GM23338 (cell line): ENCODE measurements around the gene SLX4IP. TPM values are rescaled to one million over a fixed set of nuclear protein-coding genes. Genes with fewer than 3 reads are reported as not detected.

Experiments used
- ATAC-seq: fragments of 200-7000 bp; cut with Tn5 transposase; 3 replicates; pipeline ENCODE4 v1.9.1; 2020
- DNase-seq: peaks from one replicate; pipeline ENCODE4 v3.0.0-alpha.2; 2015; ENCODE audit warnings: low spot score
- H2AFZ ChIP-seq: fragments of 200-600 bp; sonication (generic); 2 replicates; pipeline ENCODE4 v1.8.0; 2016; ENCODE audit warnings: antibody characterized with exemption, mild to moderate bottlenecking, moderate library complexity
- H3F3A ChIP-seq: fragments of 200-600 bp; sonication (generic); replicated peaks from 2 replicates; pipeline ENCODE4 v1.8.0; 2017; ENCODE audit warnings: antibody characterized with exemption, mixed run types, low read depth
- H3K27ac ChIP-seq: fragments of 200-600 bp; sonication (generic); 2 replicates; pipeline ENCODE4 v1.6.1; 2016; ENCODE audit warnings: low read depth
- H3K27me3 ChIP-seq: fragments of 200-600 bp; sonication (generic); 2 replicates; pipeline ENCODE4 v1.8.0; 2016; ENCODE audit warnings: mild to moderate bottlenecking, mixed run types, moderate library complexity; ENCODE audit not compliant: insufficient read depth
- H3K36me3 ChIP-seq: fragments of 200-600 bp; sonication (generic); 2 replicates; pipeline ENCODE4 v1.8.0; 2016; ENCODE audit warnings: mild to moderate bottlenecking; ENCODE audit not compliant: insufficient read depth
- H3K4me1 ChIP-seq: fragments of 200-600 bp; sonication (generic); 2 replicates; pipeline ENCODE4 v1.8.0; 2016; ENCODE audit warnings: mild to moderate bottlenecking, moderate library complexity; ENCODE audit not compliant: insufficient read depth
- H3K4me2 ChIP-seq: fragments of 200-600 bp; sonication (generic); 2 replicates; pipeline ENCODE4 v1.7.1; 2017; ENCODE audit warnings: mixed run types
- H3K4me3 ChIP-seq: fragments of 200-600 bp; sonication (generic); 2 replicates; pipeline ENCODE4 v1.6.1; 2016; ENCODE audit warnings: mixed run types
- H3K79me2 ChIP-seq: fragments of 200-600 bp; sonication (generic); replicated peaks from 2 replicates; pipeline ENCODE4 v1.8.0; 2017; ENCODE audit warnings: mild to moderate bottlenecking; ENCODE audit not compliant: insufficient read depth
- H3K9me2 ChIP-seq: fragments of 200-600 bp; sonication (generic); 2 replicates; pipeline ENCODE4 v1.8.0; 2017; ENCODE audit not compliant: insufficient read depth
- H4K20me1 ChIP-seq: fragments of 200-600 bp; sonication (generic); replicated peaks from 2 replicates; pipeline ENCODE4 v1.8.0; 2017; ENCODE audit warnings: mild to moderate bottlenecking; ENCODE audit not compliant: insufficient read depth
- H3K27ac Mint-ChIP-seq: 2 replicates; pipeline ENCODE4 v1.8.0; 2020; ENCODE audit warnings: inconsistent platforms, mild to moderate bottlenecking, moderate library complexity, mixed read lengths
- H3K27me3 Mint-ChIP-seq: 3 replicates; pipeline ENCODE4 v1.8.0; 2022; ENCODE audit warnings: low read depth, mild to moderate bottlenecking, moderate library complexity, mixed read lengths, inconsistent platforms; ENCODE audit not compliant: insufficient read depth, poor library complexity
- H3K36me3 Mint-ChIP-seq: 3 replicates; pipeline ENCODE4 v1.8.0; 2021; ENCODE audit warnings: low read depth, mild to moderate bottlenecking, inconsistent platforms, moderate library complexity, mixed read lengths
- H3K4me1 Mint-ChIP-seq: 3 replicates; pipeline ENCODE4 v1.8.0; 2020; ENCODE audit warnings: mild to moderate bottlenecking, inconsistent platforms, mixed read lengths
- H3K4me3 Mint-ChIP-seq: 3 replicates; pipeline ENCODE4 v1.8.0; 2021; ENCODE audit warnings: moderate library complexity, mild to moderate bottlenecking, inconsistent platforms, mixed read lengths
- H3K9me3 Mint-ChIP-seq: 3 replicates; pipeline ENCODE4 v1.8.0; 2020; ENCODE audit warnings: moderate library complexity, mild to moderate bottlenecking, inconsistent platforms, mixed read lengths
- CREB1 ChIP-seq: fragments of 250-450 bp; sonication (Bioruptor Pico); IDR thresholded peaks from 2 replicates; pipeline ENCODE4 v1.5.0; 2020; ENCODE audit warnings: low read depth, mild to moderate bottlenecking, moderate library complexity
- EZH2 ChIP-seq: fragments of 200-600 bp; sonication (generic); IDR thresholded peaks from one replicate; pipeline ENCODE4 v1.8.0; 2017; ENCODE audit warnings: antibody characterized with exemption, mild to moderate bottlenecking, low read depth; ENCODE audit not compliant: unreplicated experiment
- EZH2phosphoT487 ChIP-seq: fragments of 200-600 bp; sonication (generic); IDR thresholded peaks from one replicate; pipeline ENCODE4 v1.8.1; 2018; ENCODE audit warnings: antibody characterized with exemption; ENCODE audit not compliant: unreplicated experiment
- JUNB ChIP-seq: IDR thresholded peaks from one replicate; pipeline ENCODE4 v1.6.1; 2016; ENCODE audit warnings: antibody characterized with exemption; ENCODE audit not compliant: unreplicated experiment
- NANOG ChIP-seq: IDR thresholded peaks from 2 replicates; pipeline ENCODE4 v1.6.1; 2016; ENCODE audit warnings: antibody characterized with exemption, borderline replicate concordance
- STAT1 ChIP-seq: IDR thresholded peaks from one replicate; pipeline ENCODE4 v1.6.1; 2016; ENCODE audit warnings: antibody characterized with exemption; ENCODE audit not compliant: unreplicated experiment
- ZNF114 ChIP-seq: fragments of 250-450 bp; sonication (Bioruptor Pico); IDR thresholded peaks from 2 replicates; pipeline ENCODE4 v1.5.0; 2020; ENCODE audit warnings: mild to moderate bottlenecking, moderate library complexity
- ZNF331 ChIP-seq: fragments of 250-450 bp; sonication (Bioruptor Pico); IDR thresholded peaks from 2 replicates; pipeline ENCODE4 v1.5.0; 2020; ENCODE audit warnings: low read depth, mild to moderate bottlenecking, moderate library complexity
- polyA plus RNA-seq: library from polyadenylated mRNA; unstranded; fragments of >200 nt; fragmentation: Nextera tagmentation; extraction: Ambion mirVana; gene quantifications from 2 replicates; pipeline ENCODE4 v1.2.1, GENCODE V29; 2016
- total RNA-seq: library from RNA; depleted of rRNA; stranded (reverse); fragments of >200 nt; shearing (Covaris generic); gene quantifications from 2 replicates; pipeline ENCODE4 v1.2.3, GENCODE V29; 2014
- TF ChIP-seq, protein P1 (sequence below), 2 experiments: fragments of 200-600 bp in 1 of 2; sonication (generic) in 1 of 2; conservative IDR thresholded peaks; 2 replicates each; pipeline versions ENCODE4 v1.5.1 to v1.6.1; 2016 to 2017; ENCODE audit warnings: antibody characterized with exemption in 2 of 2, low read depth in 2 of 2, mild to moderate bottlenecking in 2 of 2, moderate library complexity in 1 of 2
- TF ChIP-seq, protein P2 (sequence below): IDR thresholded peaks from 2 replicates; pipeline ENCODE4 v1.6.1; 2016; ENCODE audit warnings: antibody characterized with exemption

The SLX4IP gene
- total and polyA plus RNA-seq, 2 experiments from 2014 or later: 9.1 to 9.8 TPM

DNA sequence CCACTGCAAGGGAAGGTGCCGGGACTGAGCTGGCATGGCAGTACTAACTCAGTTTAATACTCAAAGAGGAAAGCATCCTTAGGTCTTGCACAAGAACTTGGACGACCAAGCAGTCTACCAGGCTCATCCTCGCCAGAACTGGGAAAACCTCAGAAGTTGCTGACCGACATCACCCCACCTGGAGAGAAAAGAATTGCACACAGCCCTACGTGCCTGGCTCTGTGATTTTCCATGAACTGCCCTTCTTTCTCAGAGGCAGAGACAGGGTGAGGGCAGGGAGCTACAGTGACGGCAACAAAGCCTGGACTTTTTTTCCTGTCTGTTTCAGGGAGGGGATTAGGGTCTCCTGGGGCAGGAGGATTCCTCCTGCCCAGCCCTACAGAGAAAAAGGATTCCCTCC lies 230.7 kb downstream of the SLX4IP start:
- Histone ChIP-seq H3K4me1 (peaks cover 76% of the 10 kb centered on the region), H3K27ac (peak overlapping the region; percentile 87; the same call in 1 of the 2 replicates), H3F3A (no peaks in the 10 kb centered on the region), H3K79me2 (peaks cover 94% of the 10 kb centered on the region), H3K36me3 (0 out of 2 replicates have a peak, but pooled peaks cover 4% of the 10 kb centered on the region), H3K4me3 (peak overlapping the region; percentile 32; the same call in 1 of the 2 replicates), H2AFZ (no peak overlapping the region), H4K20me1 (0 out of 2 replicates have a peak, but pooled peaks cover 3% of the 10 kb centered on the region), H3K4me2 (peak overlapping the region; percentile 66), H3K27me3 (no peaks in the 10 kb centered on the region), H3K9me2 (no peaks in the 10 kb centered on the region)
- Mint-ChIP-seq H3K9me3 (no peaks in the 10 kb centered on the region), H3K27me3 (peaks cover 9% of the 10 kb centered on the region), H3K4me1 (peaks cover 96% of the 10 kb centered on the region), H3K4me3 (peak overlapping the region; percentile 31; the same call in 2 of the 3 replicates), H3K27ac (peak overlapping the region; percentile 89), H3K36me3 (peaks cover 78% of the 10 kb centered on the region)
- DNase-seq (no peak), ATAC-seq (peak; percentile 34)
- TF ChIP-seq, protein P1, sequence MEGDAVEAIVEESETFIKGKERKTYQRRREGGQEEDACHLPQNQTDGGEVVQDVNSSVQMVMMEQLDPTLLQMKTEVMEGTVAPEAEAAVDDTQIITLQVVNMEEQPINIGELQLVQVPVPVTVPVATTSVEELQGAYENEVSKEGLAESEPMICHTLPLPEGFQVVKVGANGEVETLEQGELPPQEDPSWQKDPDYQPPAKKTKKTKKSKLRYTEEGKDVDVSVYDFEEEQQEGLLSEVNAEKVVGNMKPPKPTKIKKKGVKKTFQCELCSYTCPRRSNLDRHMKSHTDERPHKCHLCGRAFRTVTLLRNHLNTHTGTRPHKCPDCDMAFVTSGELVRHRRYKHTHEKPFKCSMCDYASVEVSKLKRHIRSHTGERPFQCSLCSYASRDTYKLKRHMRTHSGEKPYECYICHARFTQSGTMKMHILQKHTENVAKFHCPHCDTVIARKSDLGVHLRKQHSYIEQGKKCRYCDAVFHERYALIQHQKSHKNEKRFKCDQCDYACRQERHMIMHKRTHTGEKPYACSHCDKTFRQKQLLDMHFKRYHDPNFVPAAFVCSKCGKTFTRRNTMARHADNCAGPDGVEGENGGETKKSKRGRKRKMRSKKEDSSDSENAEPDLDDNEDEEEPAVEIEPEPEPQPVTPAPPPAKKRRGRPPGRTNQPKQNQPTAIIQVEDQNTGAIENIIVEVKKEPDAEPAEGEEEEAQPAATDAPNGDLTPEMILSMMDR (conservative IDR thresholded peaks at IDR 0.05; ENCODE audit: low read depth in 2 of 2): no peak
- TF ChIP-seq, protein P2, sequence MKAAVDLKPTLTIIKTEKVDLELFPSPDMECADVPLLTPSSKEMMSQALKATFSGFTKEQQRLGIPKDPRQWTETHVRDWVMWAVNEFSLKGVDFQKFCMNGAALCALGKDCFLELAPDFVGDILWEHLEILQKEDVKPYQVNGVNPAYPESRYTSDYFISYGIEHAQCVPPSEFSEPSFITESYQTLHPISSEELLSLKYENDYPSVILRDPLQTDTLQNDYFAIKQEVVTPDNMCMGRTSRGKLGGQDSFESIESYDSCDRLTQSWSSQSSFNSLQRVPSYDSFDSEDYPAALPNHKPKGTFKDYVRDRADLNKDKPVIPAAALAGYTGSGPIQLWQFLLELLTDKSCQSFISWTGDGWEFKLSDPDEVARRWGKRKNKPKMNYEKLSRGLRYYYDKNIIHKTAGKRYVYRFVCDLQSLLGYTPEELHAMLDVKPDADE: no peak
- no peak for TF ChIP-seq EZH2

DNA sequence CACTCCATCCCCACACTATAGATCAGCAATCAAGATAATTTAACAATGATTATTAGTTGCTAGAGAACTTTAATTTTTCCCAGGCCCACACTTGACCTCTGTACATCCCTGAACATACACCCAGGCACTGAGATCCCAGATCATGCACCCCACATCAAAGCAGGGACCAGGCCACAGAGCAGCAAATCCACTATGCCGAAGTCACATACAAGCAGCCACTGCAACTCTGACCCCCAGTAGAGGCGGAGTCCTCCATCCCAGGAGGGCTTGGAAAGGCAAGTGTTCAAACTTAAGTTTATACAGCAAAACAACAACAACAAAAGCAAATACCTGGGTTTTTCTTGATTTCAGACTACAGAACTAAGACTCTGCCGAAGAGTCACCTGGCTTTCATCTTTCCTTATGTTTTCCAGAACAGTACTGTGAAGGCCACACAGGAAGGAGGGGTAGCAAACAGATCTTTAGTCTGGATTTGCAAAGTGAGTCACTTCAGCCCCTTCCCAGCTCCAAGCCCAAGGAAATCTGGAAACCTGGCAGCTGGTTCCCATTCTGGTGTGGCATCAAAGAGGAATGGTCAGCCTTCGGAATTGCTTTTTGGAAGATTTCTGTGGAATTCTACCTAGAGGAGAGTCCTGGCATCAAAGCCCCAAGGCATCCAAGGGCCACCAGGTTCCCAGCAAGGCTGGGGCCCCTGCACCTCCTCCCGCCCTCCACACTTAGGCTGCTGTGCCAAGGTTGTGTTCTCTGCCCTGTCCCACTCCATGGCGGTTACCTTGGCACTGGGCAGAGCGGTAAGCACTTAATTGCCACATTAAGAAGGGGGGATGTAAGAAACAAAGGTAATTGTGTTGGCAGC lies 231.3 kb downstream of the SLX4IP start:
- peaks cover 75% of the 10 kb centered on the region for H3K4me1 ChIP-seq
- H3K27ac Mint-ChIP-seq: peak overlapping the region; percentile 89
- H3F3A ChIP-seq: no peaks in the 10 kb centered on the region
- peak overlapping the region; percentile 66; the same call in 1 of the 2 replicates for H3K4me2 ChIP-seq
- H3K27ac ChIP-seq: peak overlapping the region; percentile 87; the same call in 1 of the 2 replicates
- no peaks in the 10 kb centered on the region for H3K9me3 Mint-ChIP-seq
- H3K36me3 ChIP-seq: 0 out of 2 replicates have a peak, but pooled peaks cover under 1% of the 10 kb centered on the region
- H3K79me2 ChIP-seq: peaks cover 94% of the 10 kb centered on the region
- H3K36me3 Mint-ChIP-seq: peaks cover 73% of the 10 kb centered on the region
- H3K4me1 Mint-ChIP-seq: peaks cover 97% of the 10 kb centered on the region
- no peak overlapping the region for H2AFZ ChIP-seq
- peaks cover 11% of the 10 kb centered on the region for H3K27me3 Mint-ChIP-seq
- no peaks in the 10 kb centered on the region for H3K9me2 ChIP-seq
- DNase-seq (no peak), ATAC-seq (no peak)
- no peak overlapping the region for H3K4me3 Mint-ChIP-seq
- no peaks in the 10 kb centered on the region for H3K27me3 ChIP-seq
- 0 out of 2 replicates have a peak, but pooled peaks cover 3% of the 10 kb centered on the region for H4K20me1 ChIP-seq
- H3K4me3 ChIP-seq: no peak overlapping the region
- TF ChIP-seq NANOG (no peak), STAT1 (no peak), ZNF331 (CRISPR knock-in tag) (no peak), JUNB (no peak), ZNF114 (no peak), CREB1 (CRISPR knock-in tag) (no peak), EZH2phosphoT487 (no peak), EZH2 (no peak)
- TF ChIP-seq, protein P2: no peak
